Body of pancreas (tissue), 4 donors: ENCODE results near the gene DNAAF8.

ENCODE experiments used
- CTCF ChIP-seq, 7 experiments: fragments of 450-650 bp in 4 of 7; fragments of 200-600 bp in 3 of 7; sonication (generic) in 3 of 7; IDR thresholded peaks; one replicate each; pipeline ENCODE4 v1.5.1; 2016 to 2019; ENCODE audit warnings: antibody characterized with exemption in 7 of 7
- POLR2A ChIP-seq, 3 donors: fragments of 450-650 bp; IDR thresholded peaks; one replicate each; pipeline ENCODE4 v1.6.1; 2016; ENCODE audit warnings: antibody characterized with exemption in 3 of 3, mild to moderate bottlenecking in 2 of 3

GRCh38 chr16:4686497-4687210 is 47.7 kb upstream of the DNAAF8 start:
- TF ChIP-seq CTCF (IDR thresholded peaks at IDR 0.05): no peak
- TF ChIP-seq POLR2A (IDR thresholded peaks at IDR 0.05): no peak
